ENCODE data around the gene PKHD1.

DNA sequence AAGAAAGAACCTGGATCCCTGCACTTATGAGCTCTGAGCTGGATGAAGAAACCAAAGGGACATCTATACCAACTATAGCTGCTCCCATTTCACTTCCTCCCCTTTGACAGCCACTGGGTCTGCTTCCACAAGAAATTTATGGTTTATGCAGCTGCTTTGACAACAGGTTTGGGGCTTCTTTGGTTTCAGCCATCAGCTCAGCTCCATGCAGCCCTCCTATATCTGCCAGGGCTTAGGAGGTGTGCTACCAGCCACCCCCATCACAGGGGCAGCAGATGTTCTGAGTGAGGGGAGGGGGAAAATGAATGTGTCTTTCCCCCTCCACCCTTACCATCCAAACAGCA lies 29.2 kb upstream of the PKHD1 start:
- no peak for TF ChIP-seq POLR2AphosphoS5 (IDR thresholded peaks at IDR 0.05; ENCODE audit: low read depth, low read length)
- no peak for TF ChIP-seq TAF1 (IDR thresholded peaks at IDR 0.05; ENCODE audit: borderline replicate concordance, insufficient read depth, low read length)
- TF ChIP-seq, protein P1, sequence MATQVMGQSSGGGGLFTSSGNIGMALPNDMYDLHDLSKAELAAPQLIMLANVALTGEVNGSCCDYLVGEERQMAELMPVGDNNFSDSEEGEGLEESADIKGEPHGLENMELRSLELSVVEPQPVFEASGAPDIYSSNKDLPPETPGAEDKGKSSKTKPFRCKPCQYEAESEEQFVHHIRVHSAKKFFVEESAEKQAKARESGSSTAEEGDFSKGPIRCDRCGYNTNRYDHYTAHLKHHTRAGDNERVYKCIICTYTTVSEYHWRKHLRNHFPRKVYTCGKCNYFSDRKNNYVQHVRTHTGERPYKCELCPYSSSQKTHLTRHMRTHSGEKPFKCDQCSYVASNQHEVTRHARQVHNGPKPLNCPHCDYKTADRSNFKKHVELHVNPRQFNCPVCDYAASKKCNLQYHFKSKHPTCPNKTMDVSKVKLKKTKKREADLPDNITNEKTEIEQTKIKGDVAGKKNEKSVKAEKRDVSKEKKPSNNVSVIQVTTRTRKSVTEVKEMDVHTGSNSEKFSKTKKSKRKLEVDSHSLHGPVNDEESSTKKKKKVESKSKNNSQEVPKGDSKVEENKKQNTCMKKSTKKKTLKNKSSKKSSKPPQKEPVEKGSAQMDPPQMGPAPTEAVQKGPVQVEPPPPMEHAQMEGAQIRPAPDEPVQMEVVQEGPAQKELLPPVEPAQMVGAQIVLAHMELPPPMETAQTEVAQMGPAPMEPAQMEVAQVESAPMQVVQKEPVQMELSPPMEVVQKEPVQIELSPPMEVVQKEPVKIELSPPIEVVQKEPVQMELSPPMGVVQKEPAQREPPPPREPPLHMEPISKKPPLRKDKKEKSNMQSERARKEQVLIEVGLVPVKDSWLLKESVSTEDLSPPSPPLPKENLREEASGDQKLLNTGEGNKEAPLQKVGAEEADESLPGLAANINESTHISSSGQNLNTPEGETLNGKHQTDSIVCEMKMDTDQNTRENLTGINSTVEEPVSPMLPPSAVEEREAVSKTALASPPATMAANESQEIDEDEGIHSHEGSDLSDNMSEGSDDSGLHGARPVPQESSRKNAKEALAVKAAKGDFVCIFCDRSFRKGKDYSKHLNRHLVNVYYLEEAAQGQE (IDR thresholded peaks at IDR 0.05; ENCODE audit: insufficient read depth in 1 of 2, low read depth in 2 of 2, low read length in 2 of 2), result no peak
- TF ChIP-seq SIN3A (IDR thresholded peaks at IDR 0.05; ENCODE audit: borderline replicate concordance, insufficient read depth, low read length), result no peak
